Adipose tissue (tissue), 3 donors: ENCODE results near the gene ZNF628. TPM values are rescaled to one million over a fixed set of nuclear protein-coding genes. Genes with fewer than 3 reads are reported as not detected.

ENCODE experiments used
- H3K27ac ChIP-seq: one replicate; pipeline ENCODE4 v1.5.1; 2013; ENCODE audit warnings: low read depth, low read length
- WGBS, 3 donors: extraction: QIAGEN DNeasy Blood & Tissue Kit; methylation state at CpG; one replicate each; pipeline ENCODE4 v1.1.7; 2013; 5-methylcytosine and 5-hydroxymethylcytosine counted together
- polyA plus RNA-seq, 3 donors: library from polyadenylated mRNA; stranded (reverse); fragments of 200-250 nt; gene quantifications; one replicate each; pipeline ENCODE4 v1.2.3, GENCODE V29; 2013
- donor health status: healthy with polysubstance abuse.
- donor health status: Bipolar disorder and iron deficiency.
- donor health status: healthy.

ZNF628 gene
- polyA plus RNA-seq, 3 donors: 1.9 to 5.6 (median 4.0) TPM

DNA sequence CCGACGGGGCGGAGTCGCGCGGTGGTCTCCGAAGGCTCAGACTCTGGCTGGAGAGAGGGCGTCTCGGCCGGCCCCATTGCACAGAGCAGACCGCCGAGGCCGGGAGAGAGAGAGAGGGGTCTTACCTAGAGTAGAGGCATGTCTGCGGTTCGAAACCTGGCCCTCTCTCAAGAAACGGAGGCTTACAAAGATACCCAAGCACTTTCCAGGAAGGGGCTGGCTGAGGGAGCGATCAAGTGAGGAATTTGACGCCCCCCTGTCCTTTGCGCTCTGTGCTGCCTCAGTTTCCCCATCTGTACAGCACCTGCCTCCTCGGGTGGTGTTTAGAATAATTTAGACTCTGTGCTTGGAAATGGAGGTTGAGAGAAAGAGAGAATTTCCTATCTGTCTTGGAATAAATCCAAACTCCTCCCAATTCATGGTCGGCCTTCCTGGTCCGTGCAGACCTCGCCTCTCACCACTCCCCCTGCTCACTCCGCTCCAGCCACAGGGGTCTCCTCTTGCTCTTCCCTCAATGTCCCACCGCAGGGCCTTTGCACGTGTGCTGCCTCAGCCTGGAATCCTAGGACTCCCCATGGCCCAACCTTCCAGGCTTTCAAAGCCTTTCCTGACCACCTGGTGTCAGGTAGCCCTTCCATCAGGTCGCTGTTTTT is 14.3 kb upstream of the ZNF628 start:
- H3K27ac ChIP-seq: no peak overlapping the region
- WGBS, 3 donors: 8 to 12% (median 11%) methylated on average over 27 of the region's 27 CpGs

DNA sequence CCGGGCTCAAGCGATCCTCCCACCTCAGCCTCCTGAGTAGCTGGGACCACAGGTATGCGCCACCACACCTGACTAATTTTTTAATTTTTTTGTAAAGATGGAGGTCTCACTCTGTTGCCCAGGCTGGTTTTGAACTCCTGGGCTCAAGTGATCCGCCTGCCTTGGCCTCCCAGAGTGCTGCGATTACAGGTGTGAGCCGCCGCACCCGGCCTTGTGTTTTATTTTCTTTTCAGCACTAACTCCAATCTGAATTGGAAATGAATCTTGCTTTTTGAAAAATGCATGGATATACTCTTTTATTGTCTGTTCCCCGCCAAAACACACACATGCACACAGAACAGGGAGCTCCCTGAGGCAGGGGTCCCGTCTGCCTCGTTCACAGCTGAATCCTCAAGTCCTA is 13.7 kb upstream of the ZNF628 start:
- no peak overlapping the region for H3K27ac ChIP-seq
- WGBS, 3 donors: 80 to 88% (median 86%) methylated on average over 11 of the region's 11 CpGs

DNA sequence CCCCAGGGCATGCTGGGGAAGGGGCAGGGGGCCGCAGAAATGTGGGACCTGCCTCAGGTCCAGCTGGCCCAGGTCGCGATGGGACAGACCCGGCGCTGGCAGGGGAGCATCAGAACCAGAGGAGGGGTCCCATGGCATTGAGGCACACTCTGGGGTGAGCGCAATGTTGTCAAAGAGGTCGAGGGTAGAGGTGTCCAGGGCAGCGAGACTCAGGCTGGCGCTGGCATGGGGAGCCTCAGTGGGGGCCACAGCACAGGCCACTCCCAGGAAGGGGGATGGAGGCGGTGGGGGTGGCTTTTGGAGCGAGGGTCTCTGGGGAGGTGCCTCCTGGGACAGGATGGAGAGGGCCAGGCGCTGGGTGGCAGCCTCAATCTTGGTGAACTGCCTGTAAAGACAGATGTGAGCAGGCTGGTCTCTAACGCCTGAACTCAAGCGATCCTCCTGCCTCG is 12.8 kb upstream of the ZNF628 start:
- H3K27ac ChIP-seq: no peak overlapping the region
- 69 to 78% (median 75%) methylated on average over 14 to 15 of the region's 15 CpGs for WGBS, 3 donors

DNA sequence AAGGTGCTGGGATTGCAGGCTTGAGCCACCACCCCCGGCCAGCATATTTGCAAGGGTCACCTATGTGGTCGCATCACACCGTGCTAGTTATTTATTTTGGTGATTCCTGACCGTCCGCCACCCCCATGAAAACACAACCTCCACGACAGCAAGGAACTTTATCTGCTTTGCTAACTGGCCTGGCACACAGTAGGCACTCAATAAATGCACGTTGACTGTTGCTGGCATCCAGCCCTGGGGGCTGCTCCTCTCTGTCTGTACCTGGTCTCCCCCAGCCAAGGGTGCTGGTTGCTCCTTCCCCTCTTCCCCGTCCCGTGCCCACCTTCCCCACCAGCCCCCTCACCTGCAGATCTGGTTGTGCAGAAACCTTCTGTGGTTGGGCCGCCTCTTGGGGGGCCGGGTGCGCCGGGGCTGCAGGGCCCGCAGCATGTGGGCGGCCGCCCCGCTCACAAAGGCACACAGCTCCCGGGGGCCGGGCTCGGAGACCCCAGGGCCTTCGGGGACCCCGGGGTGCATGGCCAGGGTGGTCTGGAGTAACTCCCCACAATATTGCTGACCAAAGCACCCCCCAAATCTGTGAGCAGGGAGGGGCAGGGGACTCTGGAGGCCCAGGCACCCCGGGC is 12.3 kb upstream of the ZNF628 start:
- WGBS, 3 donors: 70 to 78% (median 77%) methylated on average over 23 of the region's 23 CpGs

DNA sequence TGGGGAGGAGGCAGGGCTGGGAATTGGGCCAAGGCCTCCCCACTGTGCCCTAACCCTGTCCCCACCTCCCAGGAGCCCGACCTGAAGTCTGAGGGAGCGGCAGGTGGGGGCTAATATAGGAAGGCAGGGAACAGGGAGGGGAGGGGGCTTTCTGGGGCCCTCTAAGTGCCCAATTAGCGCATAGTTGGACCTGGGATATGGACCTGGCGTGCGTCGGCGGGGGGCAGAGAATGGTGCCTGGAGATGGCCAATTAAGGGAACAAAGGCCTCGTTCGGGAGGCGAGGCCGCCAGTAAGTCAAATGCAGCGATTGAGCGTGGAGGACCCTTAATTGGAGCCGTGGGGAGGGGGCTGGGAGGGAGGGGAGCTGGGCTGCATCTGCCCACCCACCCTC is 11.8 kb upstream of the ZNF628 start, which contains the start of gene C19orf85:
Gene C19orf85, minus strand, starts transcription at position 90 of the 393 bp plus-strand sequence. CDS start 197 bp downstream, outside the sequence.
- H3K27ac ChIP-seq: no peak within 1 kb of the TSS
- WGBS, 3 donors: 61 to 79% (median 71%) methylated on average over 14 of the region's 14 CpGs

More for the DNA sequence above, 12.3 kb upstream of the ZNF628 start:
- H3K27ac ChIP-seq: no peak overlapping the region

DNA sequence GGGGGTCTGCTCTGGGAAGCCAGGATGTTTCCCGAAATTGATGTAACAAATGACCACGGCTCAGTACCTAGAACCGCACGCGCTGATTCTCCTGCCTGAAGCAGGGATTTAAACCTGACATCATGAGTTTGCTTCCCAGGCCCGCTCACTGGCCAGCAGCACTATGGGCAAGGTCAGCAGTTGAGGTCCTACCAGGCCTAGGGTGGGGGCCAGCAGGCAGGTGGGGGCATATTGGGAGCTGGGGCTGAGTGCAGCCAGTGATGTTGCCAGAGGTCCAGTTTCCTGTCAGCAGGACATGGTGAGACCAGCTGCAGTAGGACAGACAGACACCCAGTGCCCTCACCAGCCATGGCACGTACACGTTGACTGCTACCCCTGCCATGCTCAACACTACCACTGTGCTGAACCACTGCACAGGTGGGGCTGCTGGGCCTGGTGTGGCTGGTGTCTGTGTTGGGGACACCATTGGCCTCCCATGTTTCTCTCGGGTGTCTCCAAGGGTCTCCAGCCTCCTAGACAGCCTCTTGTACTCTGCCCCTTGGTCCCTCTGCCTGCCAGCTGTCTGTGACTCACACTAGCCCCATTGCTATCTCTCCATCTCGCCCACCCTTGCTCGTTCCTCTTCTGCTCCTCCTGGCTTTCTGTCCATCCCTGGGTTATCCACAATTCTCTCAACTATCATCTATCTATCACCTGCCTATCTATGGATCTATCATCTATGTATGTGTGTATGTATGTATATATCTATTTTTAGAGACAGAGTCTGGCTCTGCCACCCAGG is 10.8 kb upstream of the ZNF628 start:
- WGBS, 3 donors: 74 to 85% (median 82%) methylated on average over 11 of the region's 11 CpGs
- no peak overlapping the region for H3K27ac ChIP-seq

DNA sequence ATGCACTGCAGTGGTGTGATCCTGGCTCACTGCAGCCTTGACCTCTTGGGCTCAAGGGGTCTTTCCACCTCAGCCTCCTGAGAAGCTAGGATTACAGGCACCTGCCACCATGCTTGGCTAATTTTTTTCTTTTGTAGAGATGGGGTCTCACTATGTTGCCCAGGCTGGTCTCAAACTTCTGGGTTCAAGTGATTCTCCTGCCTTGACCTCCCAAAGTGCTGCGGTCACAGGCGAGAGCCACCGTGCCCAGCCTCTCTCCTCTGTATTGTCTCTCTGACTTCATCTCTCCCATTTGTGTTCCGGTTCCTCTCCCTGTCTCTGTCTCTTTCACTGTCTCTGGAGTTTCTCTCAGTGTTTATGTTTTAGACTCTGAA is 10.2 kb upstream of the ZNF628 start:
- no peak overlapping the region for H3K27ac ChIP-seq
- 88 to 96% (median 90%) methylated on average over 4 of the region's 4 CpGs for WGBS, 3 donors

DNA sequence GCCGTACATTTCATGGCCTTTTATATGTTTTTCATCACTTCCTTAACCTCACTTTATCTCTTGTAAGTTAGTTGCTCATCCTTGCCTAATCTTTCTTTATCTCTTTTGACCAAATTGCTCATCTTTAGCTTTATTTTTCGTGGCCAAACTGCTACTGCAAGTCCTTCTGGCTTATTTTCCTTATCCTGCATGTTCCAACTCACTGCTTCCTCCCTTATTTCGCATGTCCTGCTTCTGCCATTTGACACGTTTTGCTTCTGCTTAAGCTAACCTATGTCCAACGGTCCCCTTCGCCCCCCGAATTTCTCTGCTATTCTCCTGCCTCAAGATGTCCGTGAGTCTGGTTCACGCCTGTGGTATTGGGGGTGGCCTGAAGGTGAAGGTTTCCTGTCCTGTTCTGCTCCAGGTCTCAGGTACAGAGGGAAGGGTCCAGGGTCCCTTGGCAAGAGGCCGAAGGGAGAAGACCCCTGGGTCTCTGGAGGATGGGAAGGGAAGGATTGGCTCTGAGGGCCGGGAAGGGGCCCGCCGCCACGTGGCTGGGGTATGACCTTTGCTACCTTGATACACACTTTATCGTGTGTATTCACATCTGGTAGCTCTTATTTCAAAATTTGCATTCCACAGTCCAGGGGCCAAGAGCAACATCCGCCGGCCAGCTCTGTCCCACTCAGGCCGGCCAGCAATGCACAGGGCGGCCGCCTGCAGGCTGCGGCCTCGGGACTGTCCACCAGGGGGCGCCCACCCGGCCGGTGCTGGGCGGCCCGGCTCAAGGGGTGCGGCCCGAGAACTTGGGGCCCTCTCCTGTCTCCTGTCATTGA is 9.0 kb upstream of the ZNF628 start:
- 28 to 30% (median 28%) methylated on average over 29 of the region's 29 CpGs for WGBS, 3 donors
- no peak overlapping the region for H3K27ac ChIP-seq

DNA sequence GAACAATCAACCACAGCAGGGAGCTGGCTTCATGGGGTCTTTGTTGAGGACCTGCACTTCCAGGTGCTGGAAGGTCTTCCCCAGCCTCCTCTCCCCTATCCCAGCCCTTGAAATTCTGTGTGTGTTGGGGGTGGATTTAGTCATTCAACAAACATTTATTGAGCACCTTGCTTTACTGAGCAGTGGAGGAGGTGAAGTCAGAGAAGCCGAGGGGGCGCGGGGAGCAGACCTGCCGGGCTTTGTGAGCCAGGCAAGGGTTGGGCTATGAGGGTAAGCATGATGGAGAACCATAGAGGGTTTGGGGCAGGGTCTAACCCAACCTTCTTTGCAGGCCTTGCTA is 8.4 kb upstream of the ZNF628 start:
- WGBS, 3 donors: 10 to 29% (median 22%) methylated on average over 4 of the region's 4 CpGs

DNA sequence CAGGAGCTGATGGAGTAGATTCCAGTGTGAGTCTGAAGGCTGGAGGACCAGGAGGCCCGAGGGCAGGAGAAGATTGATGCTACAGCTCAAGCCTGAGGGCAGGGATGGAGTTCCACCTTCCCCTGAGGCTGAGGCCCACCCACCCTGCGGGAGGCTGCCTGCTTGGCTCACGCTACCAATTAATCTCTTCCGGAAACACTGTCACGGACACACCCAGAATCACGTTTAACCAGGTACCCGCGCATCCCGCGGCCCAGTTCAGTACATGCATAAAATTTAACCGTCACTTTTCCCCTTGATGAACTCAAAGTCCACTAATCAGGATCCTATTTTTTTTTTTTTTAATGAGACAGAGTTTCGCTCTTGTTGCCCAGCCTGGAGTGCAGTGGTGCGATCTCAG is 5.2 kb upstream of the ZNF628 start:
- H3K27ac ChIP-seq: no peak overlapping the region
- WGBS, 3 donors: 79 to 85% (median 80%) methylated on average over 13 of the region's 13 CpGs

More for the DNA sequence above, 8.4 kb upstream of the ZNF628 start:
- H3K27ac ChIP-seq: no peak overlapping the region

DNA sequence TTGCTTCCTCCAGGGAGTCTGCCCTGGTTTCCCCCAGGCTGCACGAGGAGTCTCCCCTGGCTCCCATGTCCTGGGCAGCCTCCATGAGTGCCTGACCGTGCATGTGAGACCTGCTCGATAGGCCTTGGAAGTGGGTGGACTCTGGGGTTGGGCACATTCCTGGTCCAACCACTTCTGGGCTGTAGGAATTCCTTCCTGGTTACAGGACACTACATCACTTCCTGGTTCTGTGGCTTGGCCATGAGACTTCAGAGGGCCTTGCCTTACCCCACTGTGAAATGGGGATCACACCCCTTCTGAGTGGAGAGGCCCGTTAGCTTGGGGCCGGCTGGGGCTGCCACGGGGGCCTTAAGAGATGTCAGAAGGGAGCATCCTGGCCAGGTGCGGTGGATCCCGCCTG is 4.0 kb upstream of the ZNF628 start:
- WGBS, 3 donors: 71 to 79% (median 78%) methylated on average over 8 of the region's 8 CpGs
- H3K27ac ChIP-seq: no peak overlapping the region

DNA sequence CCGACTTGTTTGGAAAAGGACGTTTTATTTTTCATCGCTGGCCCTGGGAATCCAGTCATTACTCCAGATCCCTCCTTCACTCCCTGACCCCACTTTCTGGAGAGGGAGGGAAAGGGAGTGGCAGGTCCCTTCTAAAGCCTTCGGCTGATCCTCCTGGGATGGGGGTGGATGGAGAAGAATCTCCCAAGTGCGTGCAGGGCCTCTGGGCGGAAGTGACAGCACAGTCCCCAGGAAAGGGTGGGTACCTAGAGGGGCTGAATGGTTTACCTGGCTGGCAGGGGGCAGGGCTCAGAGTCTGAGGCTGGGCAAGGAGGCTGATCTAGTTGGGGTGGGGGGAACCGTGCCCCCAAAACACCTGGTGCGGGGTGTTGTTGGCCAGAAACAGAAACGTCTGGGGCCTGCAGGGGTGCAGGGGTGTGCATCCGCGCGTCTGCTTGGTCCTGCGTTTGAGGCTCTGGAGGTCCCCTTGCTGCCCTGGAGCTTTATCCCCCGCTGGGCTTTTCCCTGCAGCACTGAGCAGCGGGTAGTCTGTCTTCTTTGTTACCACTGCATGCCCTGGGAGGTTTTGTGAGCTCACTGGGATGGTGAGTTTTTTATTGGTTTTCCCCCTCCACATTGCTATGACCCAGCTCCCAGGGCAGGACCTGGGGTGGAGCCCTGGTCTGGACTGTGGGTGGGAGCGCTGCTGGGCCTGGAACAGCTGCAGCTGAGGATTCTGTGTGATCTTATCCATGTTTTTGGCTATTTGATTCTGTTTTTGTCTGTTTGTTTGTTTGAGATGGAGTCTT is 3.0 kb upstream of the ZNF628 start:
- WGBS, 3 donors: 52 to 68% (median 56%) methylated on average over 16 of the region's 16 CpGs
- no peak overlapping the region for H3K27ac ChIP-seq

DNA sequence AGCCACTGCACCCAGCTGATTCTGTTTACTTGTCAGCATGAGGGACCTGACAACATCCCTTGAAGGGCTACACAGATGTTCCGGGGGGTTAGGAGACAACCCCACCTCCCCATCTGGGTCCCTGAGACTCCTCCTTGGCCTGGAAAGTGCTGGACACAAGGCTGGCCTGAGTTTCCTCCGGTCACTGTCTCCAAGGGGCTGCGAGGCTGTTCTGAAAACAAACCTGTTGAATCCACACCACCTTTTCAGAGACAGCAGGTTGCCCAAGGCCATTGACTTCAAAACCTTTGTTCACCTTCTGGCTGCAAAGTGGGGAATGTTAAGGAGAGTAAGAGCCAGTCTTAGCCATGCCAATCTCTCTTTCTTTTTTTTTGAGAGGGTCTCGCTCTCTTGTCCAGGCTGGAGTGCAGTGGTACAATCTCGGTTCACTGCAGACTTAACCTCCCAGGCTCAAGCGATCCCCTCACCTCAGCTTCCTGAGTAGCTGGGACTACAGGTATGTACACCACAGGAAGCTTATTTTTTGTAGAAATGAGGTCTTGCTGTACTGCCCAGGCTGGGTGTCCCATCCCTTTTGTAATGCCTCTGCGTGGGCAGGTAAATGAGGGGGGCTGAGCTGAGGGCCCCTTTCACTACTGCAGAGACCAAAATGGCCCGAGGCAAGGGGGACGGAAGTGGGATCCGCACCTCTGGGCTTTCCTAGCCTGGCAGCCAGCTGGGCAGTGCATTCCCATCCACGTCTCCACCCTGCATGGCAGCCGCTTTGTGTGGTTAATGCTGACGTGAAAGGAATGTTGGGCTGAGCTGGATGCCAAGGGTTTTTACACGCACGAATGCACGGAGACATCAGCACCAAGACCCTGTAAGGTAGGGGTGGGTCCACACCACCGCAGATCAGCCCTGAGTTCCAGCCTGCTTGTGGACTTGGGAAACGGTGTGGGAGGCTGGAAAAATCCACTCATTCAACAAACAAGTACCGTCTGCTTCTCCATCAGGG is 1.9 kb upstream of the ZNF628 start:
- WGBS, 3 donors: 85 to 90% (median 88%) methylated on average over 19 of the region's 19 CpGs
- H3K27ac ChIP-seq: no peak overlapping the region

DNA sequence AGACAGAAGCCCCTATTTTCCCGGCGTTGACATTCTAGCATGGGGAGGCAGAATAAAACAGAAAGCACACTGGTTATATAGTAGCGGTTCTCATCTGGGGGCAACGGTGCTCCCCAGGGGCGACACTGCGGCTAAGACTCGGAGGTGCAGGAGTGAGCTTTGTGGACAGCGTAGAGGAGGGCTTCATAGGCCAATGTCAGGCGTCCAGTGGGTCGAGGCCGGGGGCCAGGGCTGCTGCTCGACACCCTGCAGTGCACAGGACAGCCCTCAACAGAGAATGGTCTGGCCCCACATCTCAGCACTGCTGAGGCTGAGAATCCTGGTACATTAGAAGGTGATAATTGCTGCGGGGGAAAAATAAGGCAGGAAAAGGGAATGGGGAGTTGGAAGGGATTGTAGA is 1.5 kb downstream of the ZNF628 start:
- H3K27ac ChIP-seq: no peak overlapping the region
- 82 to 89% (median 89%) methylated on average over 13 of the region's 13 CpGs for WGBS, 3 donors

DNA sequence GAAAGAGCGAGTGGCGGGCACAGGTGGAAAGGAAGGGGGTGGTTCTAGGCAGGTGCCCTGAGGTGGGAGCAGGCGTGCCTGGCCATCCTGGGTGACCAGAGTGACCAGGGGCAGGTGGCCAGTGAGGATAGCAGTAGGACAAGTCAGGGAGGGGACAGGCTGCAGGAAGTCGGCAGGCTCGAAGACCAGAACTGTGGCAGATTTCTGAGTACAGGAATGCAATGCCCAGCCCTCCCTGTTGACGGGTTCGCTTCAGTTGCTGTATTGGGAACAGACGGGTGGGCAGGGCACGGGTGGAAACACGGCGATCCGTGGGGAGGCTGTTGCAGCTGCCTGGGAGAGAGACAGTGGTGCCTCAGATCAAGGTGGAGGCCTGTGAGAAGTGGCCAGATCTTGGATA is 1.9 kb downstream of the ZNF628 start:
- no peak overlapping the region for H3K27ac ChIP-seq
- WGBS, 3 donors: 84 to 89% (median 85%) methylated on average over 10 to 12 of the region's 12 CpGs

DNA sequence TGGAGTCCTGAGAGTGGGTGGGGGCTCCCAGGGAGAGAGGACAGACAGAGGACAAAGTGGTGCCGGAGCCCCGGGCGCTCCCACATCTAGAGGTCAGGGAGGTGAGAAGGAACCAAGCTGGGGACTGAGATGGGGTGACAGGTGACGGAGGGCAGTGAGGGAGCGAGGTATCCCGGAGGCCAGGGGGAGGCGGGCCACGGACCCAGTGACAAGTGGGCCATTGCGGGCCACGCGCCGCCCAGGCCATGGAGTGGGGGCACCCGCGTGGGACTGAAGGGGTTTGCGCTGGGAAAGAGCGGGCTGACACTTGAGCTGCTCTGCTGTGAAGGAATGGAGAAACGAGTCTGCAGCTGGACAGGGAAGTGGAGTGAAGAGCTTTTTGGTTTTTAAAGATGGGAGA is 2.6 kb downstream of the ZNF628 start:
- WGBS, 3 donors: 86 to 87% (median 87%) methylated on average over 17 of the region's 17 CpGs

More for the DNA sequence above, 2.6 kb downstream of the ZNF628 start:
- no peak overlapping the region for H3K27ac ChIP-seq
